Prostate gland (tissue), 2 donors: ENCODE data around the gene ESYT2.
"Not testable (repeated sequence)": the region's sequence is repeated elsewhere in the genome, so short reads cannot be mapped to it uniquely, and the experiment has no call there.

ENCODE experiments used
- CTCF ChIP-seq, 4 experiments: fragments of 200-600 bp in 2 of 4; fragments of 450-650 bp in 2 of 4; sonication (generic) in 2 of 4; IDR thresholded peaks; 1 replicate in 3 of 4; 2 replicates in 1 of 4; pipeline ENCODE4 v1.5.1; 2016 to 2019; ENCODE audit warnings: antibody characterized with exemption in 4 of 4, mild to moderate bottlenecking in 2 of 4, moderate library complexity in 2 of 4
- POLR2A ChIP-seq: fragments of 450-650 bp; IDR thresholded peaks from one replicate; pipeline ENCODE4 v1.6.1; 2016; ENCODE audit warnings: antibody characterized with exemption, mild to moderate bottlenecking

- not testable (repeated sequence) for TF ChIP-seq POLR2A; CTCF (IDR thresholded peaks at IDR 0.05)
Measured at GRCh38 chr7:158878151-158879079, 49.1 kb upstream of the ESYT2 start.
